NCI-H1694 treated with DMSO at 0.1 percent for 48 hours (cell line): ENCODE measurements around the gene PI16.

ENCODE experiments used
- DNase-seq: peaks from one replicate; lab custom pipeline; 2025; lab: John Stamatoyannopoulos, UW

The PI16 gene

GRCh38 chr6:36954262-36954931 is at the start of gene PI16:
PI16 (plus strand) TSS chr6:36954738; CDS start chr6:36954761, 23 bp downstream.
- no peak for DNase-seq

GRCh38 chr6:36904851-36905393 is 49.6 kb upstream of the PI16 start:
- no peak for DNase-seq

- peak; percentile 63 for DNase-seq
These were observed 47.8 kb upstream of the PI16 start for GRCh38 chr6:36906539-36907325.

- no peak for DNase-seq
These were observed 46.8 kb upstream of the PI16 start for GRCh38 chr6:36907781-36908180.

- no peak for DNase-seq
These were observed 45.8 kb upstream of the PI16 start for GRCh38 chr6:36908747-36909146.

GRCh38 chr6:36912030-36912454 is 42.5 kb upstream of the PI16 start:
- no peak for DNase-seq

GRCh38 chr6:36912586-36912985 is 42.0 kb upstream of the PI16 start:
- DNase-seq: no peak

- DNase-seq: no peak
These were observed 41.5 kb upstream of the PI16 start for GRCh38 chr6:36913082-36913481.

GRCh38 chr6:36914227-36914794 is 40.2 kb upstream of the PI16 start:
- no peak for DNase-seq

- DNase-seq: no peak
These were observed 38.9 kb upstream of the PI16 start for GRCh38 chr6:36915599-36915998.

GRCh38 chr6:36916126-36916525 is 38.4 kb upstream of the PI16 start:
- DNase-seq: no peak

GRCh38 chr6:36917541-36918193 is 36.9 kb upstream of the PI16 start:
- no peak for DNase-seq

- no peak for DNase-seq
These were observed 34.5 kb upstream of the PI16 start for GRCh38 chr6:36920049-36920448.

- DNase-seq: no peak
These were observed 34.0 kb upstream of the PI16 start for GRCh38 chr6:36920546-36920945.

GRCh38 chr6:36924131-36924530 is 30.4 kb upstream of the PI16 start:
- no peak for DNase-seq

- DNase-seq: no peak
These were observed 29.7 kb upstream of the PI16 start for GRCh38 chr6:36924778-36925374.

- DNase-seq: no peak
These were observed 28.7 kb upstream of the PI16 start for GRCh38 chr6:36925809-36926208.

- no peak for DNase-seq
These were observed 27.6 kb upstream of the PI16 start for GRCh38 chr6:36926708-36927513.

- no peak for DNase-seq
These were observed 26.6 kb upstream of the PI16 start for GRCh38 chr6:36927691-36928546.

- no peak for DNase-seq
These were observed 26.0 kb upstream of the PI16 start for GRCh38 chr6:36928547-36928918.
